Measurements from ENCODE around the gene TRMT112. TPM values are rescaled to one million over a fixed set of nuclear protein-coding genes. Genes with fewer than 3 reads are reported as not detected.

Gene TRMT112
- total and polyA plus RNA-seq, 2 of the 4 experiments (the other 2 are of a cell fraction) = 173 to 202 TPM

Small RNA genes lying within 50 kb of the gene (microRNA-seq; reads per million reads assigned to microRNA genes)
- gene MIR7155 (ENCODE audit: insufficient read depth in 1 of 2, insufficient read length in 1 of 2, unreplicated experiment in 1 of 2) = 0 reads per million in 2 experiments
- gene RF00019 (ENCODE audit: insufficient read depth, insufficient read length) = not detected

Small RNA genes lying within 50 kb of the gene (small RNA-seq; reads per million reads assigned to genes)
- 0 to 1.5 (median 0) reads per million in 5 experiments for gene MIR7155
- gene RF00019 = 0 reads per million in 5 experiments

Other genes with a start within 250 kb of the TRMT112 start
- 2.5 and 4.2 TPM in 2 replicates for gene MACROD1, start 151.4 kb downstream of the TRMT112 start, total RNA-seq (2012; rRNA removed)
- gene MACROD1, start 151.4 kb downstream of the TRMT112 start, polyA plus RNA-seq (2012; rRNA removed) = 9.3 and 10.9 TPM in 2 replicates
- 363 and 489 TPM in 2 replicates for gene STIP1, start 131.4 kb downstream of the TRMT112 start, total RNA-seq (2012; rRNA removed)
- gene STIP1, start 131.4 kb downstream of the TRMT112 start, polyA plus RNA-seq (2012; rRNA removed) = 189 and 201 TPM in 2 replicates
- gene FERMT3, start 110.8 kb downstream of the TRMT112 start, total RNA-seq (2012; rRNA removed) = 0.36 and 0.56 TPM in 2 replicates
- 2.3 and 2.5 TPM in 2 replicates for gene FERMT3, start 110.8 kb downstream of the TRMT112 start, polyA plus RNA-seq (2012; rRNA removed)
- gene TRPT1, start 91.4 kb downstream of the TRMT112 start, total RNA-seq (2012; rRNA removed) = 43.0 and 81.9 TPM in 2 replicates
- gene TRPT1, start 91.4 kb downstream of the TRMT112 start, polyA plus RNA-seq (2012; rRNA removed) = 63.2 and 64.2 TPM in 2 replicates
- gene NUDT22, start 91.3 kb downstream of the TRMT112 start, total RNA-seq (2012; rRNA removed) = 21.3 and 24.4 TPM in 2 replicates
- 44.6 and 55.3 TPM in 2 replicates for gene NUDT22, start 91.3 kb downstream of the TRMT112 start, polyA plus RNA-seq (2012; rRNA removed)
- 2.2 and 3.9 TPM in 2 replicates for gene DNAJC4, start 87.0 kb downstream of the TRMT112 start, total RNA-seq (2012; rRNA removed)
- gene DNAJC4, start 87.0 kb downstream of the TRMT112 start, polyA plus RNA-seq (2012; rRNA removed) = 22.8 and 30.3 TPM in 2 replicates
- gene VEGFB, start 83.0 kb downstream of the TRMT112 start, total RNA-seq (2012; rRNA removed) = 3.0 and 3.9 TPM in 2 replicates
- gene VEGFB, start 83.0 kb downstream of the TRMT112 start, polyA plus RNA-seq (2012; rRNA removed) = 23.9 and 25.1 TPM in 2 replicates
- 36.2 and 62.5 TPM in 2 replicates for gene FKBP2, start 76.5 kb downstream of the TRMT112 start, total RNA-seq (2012; rRNA removed)
- gene FKBP2, start 76.5 kb downstream of the TRMT112 start, polyA plus RNA-seq (2012; rRNA removed) = 68.6 and 76.4 TPM in 2 replicates
- 176 and 206 TPM in 2 replicates for gene PPP1R14B, start 70.6 kb downstream of the TRMT112 start, total RNA-seq (2012; rRNA removed)
- 257 and 355 TPM in 2 replicates for gene PPP1R14B, start 70.6 kb downstream of the TRMT112 start, polyA plus RNA-seq (2012; rRNA removed)
- gene PLCB3, start 66.0 kb downstream of the TRMT112 start, total RNA-seq (2012; rRNA removed) = 24.9 and 26.9 TPM in 2 replicates
- 23.9 and 25.9 TPM in 2 replicates for gene PLCB3, start 66.0 kb downstream of the TRMT112 start, polyA plus RNA-seq (2012; rRNA removed)
- gene BAD, start 32.9 kb downstream of the TRMT112 start, total RNA-seq (2012; rRNA removed) = 27.5 and 30.3 TPM in 2 replicates
- gene BAD, start 32.9 kb downstream of the TRMT112 start, polyA plus RNA-seq (2012; rRNA removed) = 68.0 and 88.6 TPM in 2 replicates
- 2.8 and 3.6 TPM in 2 replicates for gene GPR137, start 31.7 kb downstream of the TRMT112 start, total RNA-seq (2012; rRNA removed)
- gene GPR137, start 31.7 kb downstream of the TRMT112 start, polyA plus RNA-seq (2012; rRNA removed) = 26.0 and 31.8 TPM in 2 replicates
- gene KCNK4, start 26.3 kb downstream of the TRMT112 start, total RNA-seq (2012; rRNA removed) = not detected in 2 replicates
- gene KCNK4, start 26.3 kb downstream of the TRMT112 start, polyA plus RNA-seq (2012; rRNA removed) = not detected in 2 replicates
- gene CATSPERZ, start 17.2 kb downstream of the TRMT112 start, total RNA-seq (2012; rRNA removed) = not detected in 2 replicates
- gene CATSPERZ, start 17.2 kb downstream of the TRMT112 start, polyA plus RNA-seq (2012; rRNA removed) = not detected in 2 replicates
- 10.2 and 10.3 TPM in 2 replicates for gene ESRRA, start 12.0 kb downstream of the TRMT112 start, total RNA-seq (2012; rRNA removed)
- gene ESRRA, start 12.0 kb downstream of the TRMT112 start, polyA plus RNA-seq (2012; rRNA removed) = 15.0 and 15.8 TPM in 2 replicates
- 120 and 160 TPM in 2 replicates for gene PRDX5, start 562 bp upstream of the TRMT112 start, total RNA-seq (2012; rRNA removed)
- 292 and 332 TPM in 2 replicates for gene PRDX5, start 562 bp upstream of the TRMT112 start, polyA plus RNA-seq (2012; rRNA removed)
- 1.3 and 1.7 TPM in 2 replicates for gene CCDC88B, start 22.6 kb upstream of the TRMT112 start, total RNA-seq (2012; rRNA removed)
- 2.5 and 3.1 TPM in 2 replicates for gene CCDC88B, start 22.6 kb upstream of the TRMT112 start, polyA plus RNA-seq (2012; rRNA removed)
- gene RPS6KA4, start 41.6 kb upstream of the TRMT112 start, total RNA-seq (2012; rRNA removed) = 43.3 and 52.9 TPM in 2 replicates
- 38.8 and 46.7 TPM in 2 replicates for gene RPS6KA4, start 41.6 kb upstream of the TRMT112 start, polyA plus RNA-seq (2012; rRNA removed)
- not detected in 2 replicates for gene SLC22A11, start 238.4 kb upstream of the TRMT112 start, total RNA-seq (2012; rRNA removed)
- gene SLC22A11, start 238.4 kb upstream of the TRMT112 start, polyA plus RNA-seq (2012; rRNA removed) = not detected in 2 replicates

Measured in IMR-90 (cell line).